DOHH2 (cell line): ENCODE data around the gene RAB5B.

Source experiments
- H3F3A ChIP-seq: fragments of 200-600 bp; sonication (generic), shearing (Covaris generic); 2 replicates; pipeline ENCODE4 v1.6.0; 2016; ENCODE audit warnings: antibody characterized with exemption, mild to moderate bottlenecking; ENCODE audit not compliant: control insufficient read depth, insufficient read depth
- H3K27ac ChIP-seq: fragments of 200-600 bp; sonication (generic); 2 replicates; pipeline ENCODE4 v1.5.1; 2014; ENCODE audit warnings: low read depth, mild to moderate bottlenecking, low read length, moderate library complexity
- H3K27me3 ChIP-seq: fragments of 200-600 bp; sonication (generic); 2 replicates; pipeline ENCODE4 v1.6.1; 2014; ENCODE audit warnings: mild to moderate bottlenecking, low read length, mixed read lengths; ENCODE audit not compliant: control insufficient read depth
- H3K36me3 ChIP-seq: fragments of 200-600 bp; sonication (generic); 2 replicates; pipeline ENCODE4 v1.6.1; 2014; ENCODE audit warnings: mild to moderate bottlenecking, low read length, moderate library complexity, mixed read lengths; ENCODE audit not compliant: control insufficient read depth
- H3K4me1 ChIP-seq: fragments of 200-600 bp; sonication (generic); 2 replicates; pipeline ENCODE4 v1.6.1; 2014; ENCODE audit warnings: mild to moderate bottlenecking, low read length, mixed read lengths; ENCODE audit not compliant: control insufficient read depth
- H3K4me2 ChIP-seq: fragments of 200-600 bp; sonication (generic); 2 replicates; pipeline ENCODE4 v1.6.0; 2014; ENCODE audit warnings: mild to moderate bottlenecking, low read length, moderate library complexity
- H3K4me3 ChIP-seq: fragments of 200-600 bp; sonication (generic); 2 replicates; pipeline ENCODE4 v1.5.1; 2014; ENCODE audit warnings: mild to moderate bottlenecking, low read length, mixed read lengths
- H3K79me2 ChIP-seq: fragments of 200-600 bp; sonication (generic); 2 replicates; pipeline ENCODE4 v1.6.1; 2014; ENCODE audit warnings: mild to moderate bottlenecking, low read length, mixed read lengths; ENCODE audit not compliant: control insufficient read depth
- H3K9me2 ChIP-seq: fragments of 200-600 bp; sonication (generic); replicated peaks from 2 replicates; pipeline ENCODE4 v1.6.1; 2014; ENCODE audit warnings: mild to moderate bottlenecking, low read length, mixed read lengths; ENCODE audit not compliant: control insufficient read depth
- H3K9me3 ChIP-seq: fragments of 200-600 bp; sonication (generic); 2 replicates; pipeline ENCODE4 v1.6.1; 2014; ENCODE audit warnings: antibody characterized with exemption, low read length, mixed read lengths; ENCODE audit not compliant: control insufficient read depth, insufficient read depth
- H4K20me1 ChIP-seq: fragments of 200-600 bp; sonication (generic); 2 replicates; pipeline ENCODE4 v1.6.0; 2014; ENCODE audit warnings: low read depth, mild to moderate bottlenecking, antibody characterized with exemption, low read length, moderate library complexity; ENCODE audit not compliant: control insufficient read depth, insufficient read depth
- EZH2phosphoT487 ChIP-seq: fragments of 200-600 bp; sonication (generic); IDR thresholded peaks from 2 replicates; pipeline ENCODE4 v1.6.1; 2017; ENCODE audit warnings: borderline replicate concordance, mild to moderate bottlenecking, antibody characterized with exemption, low read length, moderate library complexity, mixed read lengths
- TF ChIP-seq, protein P1 (sequence below): fragments of 200-600 bp; sonication (generic); IDR thresholded peaks from one replicate; pipeline ENCODE4 v1.5.1; 2014; ENCODE audit warnings: antibody characterized with exemption, mild to moderate bottlenecking, low read depth, low read length; ENCODE audit not compliant: poor library complexity, severe bottlenecking

The RAB5B gene

DNA sequence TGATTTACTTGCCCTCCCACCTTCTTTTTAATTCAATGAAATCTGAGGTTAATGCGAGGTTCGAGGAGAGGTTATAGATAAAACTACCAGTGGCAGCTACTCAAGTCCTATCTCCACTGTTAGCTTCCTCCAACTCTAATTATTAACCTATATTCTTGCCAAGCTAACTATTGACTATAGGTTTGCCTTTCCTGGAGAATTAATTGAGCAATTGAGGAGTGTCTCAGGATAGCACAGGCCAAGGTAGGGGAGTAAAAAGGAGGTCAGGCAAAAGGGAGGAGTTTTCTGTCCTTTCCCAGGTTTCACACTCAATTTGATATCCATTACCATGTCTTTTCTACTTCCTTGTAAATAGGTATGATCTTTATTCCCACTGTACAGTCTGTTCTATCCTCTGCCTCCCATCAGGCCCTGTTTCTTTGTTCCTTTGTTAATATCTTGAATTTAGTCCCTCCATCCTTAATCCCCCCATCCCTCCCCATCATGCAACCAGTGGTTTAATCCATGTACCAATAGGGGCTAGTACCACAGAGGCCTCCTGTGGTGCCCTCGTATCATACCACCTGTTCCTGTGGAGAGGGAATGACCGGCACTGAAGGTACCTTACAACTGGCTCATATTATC is 19.5 kb downstream of the RAB5B start:
- H3F3A ChIP-seq: peaks cover 7% of the 10 kb centered on the region
- H3K36me3 ChIP-seq: peaks cover 40% of the 10 kb centered on the region
- H3K27me3 ChIP-seq: peaks cover 13% of the 10 kb centered on the region

DNA sequence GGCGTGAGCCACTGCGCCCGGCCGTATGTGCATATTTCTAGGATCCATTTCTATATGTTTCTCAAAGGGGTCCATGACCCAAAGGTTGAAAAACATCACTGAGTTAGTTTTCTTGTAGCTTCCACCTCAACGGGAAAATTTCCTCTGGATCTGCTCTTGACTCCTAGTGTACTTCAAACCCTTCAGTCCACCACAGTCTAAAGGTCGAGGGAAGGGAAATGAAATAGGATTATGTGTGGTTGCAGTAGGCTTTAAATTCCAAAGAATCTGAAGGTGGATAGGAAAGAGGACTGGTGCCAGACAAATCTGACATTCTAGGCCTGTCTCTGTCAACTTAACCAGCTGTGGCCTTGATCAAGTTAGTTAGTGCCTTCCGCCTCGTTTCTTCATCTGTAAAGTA is 21.5 kb downstream of the RAB5B start:
- Histone ChIP-seq H3K79me2 (no peaks in the 10 kb centered on the region), H3F3A (peaks cover 7% of the 10 kb centered on the region), H3K9me2 (no peaks in the 10 kb centered on the region), H3K9me3 (no peaks in the 10 kb centered on the region), H3K27ac (no peak overlapping the region), H3K4me1 (peaks cover 9% of the 10 kb centered on the region), H4K20me1 (no peaks in the 10 kb centered on the region), H3K4me2 (no peak overlapping the region), H3K4me3 (no peak overlapping the region), H3K27me3 (peaks cover 13% of the 10 kb centered on the region), H3K36me3 (peaks cover 31% of the 10 kb centered on the region)
- TF ChIP-seq, protein P1, sequence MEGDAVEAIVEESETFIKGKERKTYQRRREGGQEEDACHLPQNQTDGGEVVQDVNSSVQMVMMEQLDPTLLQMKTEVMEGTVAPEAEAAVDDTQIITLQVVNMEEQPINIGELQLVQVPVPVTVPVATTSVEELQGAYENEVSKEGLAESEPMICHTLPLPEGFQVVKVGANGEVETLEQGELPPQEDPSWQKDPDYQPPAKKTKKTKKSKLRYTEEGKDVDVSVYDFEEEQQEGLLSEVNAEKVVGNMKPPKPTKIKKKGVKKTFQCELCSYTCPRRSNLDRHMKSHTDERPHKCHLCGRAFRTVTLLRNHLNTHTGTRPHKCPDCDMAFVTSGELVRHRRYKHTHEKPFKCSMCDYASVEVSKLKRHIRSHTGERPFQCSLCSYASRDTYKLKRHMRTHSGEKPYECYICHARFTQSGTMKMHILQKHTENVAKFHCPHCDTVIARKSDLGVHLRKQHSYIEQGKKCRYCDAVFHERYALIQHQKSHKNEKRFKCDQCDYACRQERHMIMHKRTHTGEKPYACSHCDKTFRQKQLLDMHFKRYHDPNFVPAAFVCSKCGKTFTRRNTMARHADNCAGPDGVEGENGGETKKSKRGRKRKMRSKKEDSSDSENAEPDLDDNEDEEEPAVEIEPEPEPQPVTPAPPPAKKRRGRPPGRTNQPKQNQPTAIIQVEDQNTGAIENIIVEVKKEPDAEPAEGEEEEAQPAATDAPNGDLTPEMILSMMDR: no peak
- no peak for TF ChIP-seq EZH2phosphoT487

More for the DNA sequence above, 19.5 kb downstream of the RAB5B start:
- Histone ChIP-seq H3K4me3 (no peak overlapping the region), H3K4me2 (no peak overlapping the region), H3K9me3 (no peaks in the 10 kb centered on the region), H4K20me1 (no peaks in the 10 kb centered on the region), H3K9me2 (no peaks in the 10 kb centered on the region), H3K4me1 (peaks cover 9% of the 10 kb centered on the region), H3K79me2 (no peaks in the 10 kb centered on the region), H3K27ac (no peak overlapping the region)
- TF ChIP-seq, protein P1: no peak
- no peak for TF ChIP-seq EZH2phosphoT487

DNA sequence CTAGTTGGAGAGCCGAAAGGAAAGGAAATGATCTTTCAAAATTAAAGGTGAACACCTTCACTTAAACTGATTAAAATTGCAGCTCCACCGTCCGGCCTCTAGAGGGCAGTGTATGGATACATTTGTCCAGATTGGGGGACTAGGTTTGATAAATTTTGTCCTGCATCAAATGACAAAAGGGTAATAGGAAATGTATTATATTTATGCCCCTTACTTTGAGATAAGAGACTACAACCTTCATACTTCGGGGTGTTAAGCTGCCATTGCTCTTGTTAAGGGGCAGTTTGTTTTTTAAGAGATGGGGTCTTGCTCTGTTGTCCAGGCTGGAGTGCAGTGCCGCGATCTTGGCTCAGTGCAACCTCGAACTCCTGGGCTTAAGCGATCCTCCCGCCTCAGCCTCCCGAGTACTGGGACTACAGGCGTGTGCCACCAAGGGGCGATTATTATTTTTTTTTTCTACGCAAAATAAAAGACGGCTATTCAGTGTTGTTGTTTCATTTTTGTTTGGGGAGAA is 22.4 kb downstream of the RAB5B start:
- Histone ChIP-seq H3K4me2 (no peak overlapping the region), H4K20me1 (no peaks in the 10 kb centered on the region), H3K9me3 (no peaks in the 10 kb centered on the region), H3K9me2 (no peaks in the 10 kb centered on the region), H3K4me3 (no peak overlapping the region), H3K4me1 (peaks cover 9% of the 10 kb centered on the region), H3K27ac (no peak overlapping the region), H3K36me3 (peaks cover 22% of the 10 kb centered on the region), H3K79me2 (no peaks in the 10 kb centered on the region), H3K27me3 (peaks cover 13% of the 10 kb centered on the region), H3F3A (peaks cover 7% of the 10 kb centered on the region)
- TF ChIP-seq, protein P1: peak; percentile 87
- no peak for TF ChIP-seq EZH2phosphoT487
